H9 (cell line): Measurements from ENCODE around the gene LIMS1. TPM values are rescaled to one million over a fixed set of nuclear protein-coding genes. Genes with fewer than 3 reads are reported as not detected.

Experiments used
- DNase-seq: peaks from one replicate; pipeline ENCODE4 v3.0.0-alpha.2; 2017
- H2AFZ ChIP-seq: one replicate; pipeline ENCODE4 v1.6.1; 2013; ENCODE audit warnings: mild to moderate bottlenecking, low read length, control low read depth, moderate library complexity
- H2AK5ac ChIP-seq: 2 replicates; pipeline ENCODE4 v1.6.1; 2013; ENCODE audit warnings: low read length, control low read depth, mixed read lengths; ENCODE audit not compliant: insufficient read length
- H2BK120ac ChIP-seq: one replicate; pipeline ENCODE4 v1.6.1; 2013; ENCODE audit warnings: low read depth, mild to moderate bottlenecking, low read length, control low read depth, inconsistent platforms; ENCODE audit not compliant: poor library complexity, severe bottlenecking
- H2BK12ac ChIP-seq: 2 replicates; pipeline ENCODE4 v1.6.1; 2013; ENCODE audit warnings: low read length, control low read depth, mixed read lengths, low read depth; ENCODE audit not compliant: insufficient read length
- H2BK15ac ChIP-seq: 2 replicates; pipeline ENCODE4 v1.6.1; 2013; ENCODE audit warnings: low read depth, low read length, control low read depth
- H2BK20ac ChIP-seq: one replicate; pipeline ENCODE4 v1.6.1; 2013; ENCODE audit warnings: low read depth, mild to moderate bottlenecking, low read length, control low read depth, inconsistent platforms; ENCODE audit not compliant: poor library complexity, severe bottlenecking
- H2BK5ac ChIP-seq: 2 replicates; pipeline ENCODE4 v1.6.1; 2013; ENCODE audit warnings: low read length, control low read depth, mixed read lengths; ENCODE audit not compliant: insufficient read length
- H3K14ac ChIP-seq: 2 replicates; pipeline ENCODE4 v1.6.1; 2013; ENCODE audit warnings: low read length, control low read depth; ENCODE audit not compliant: insufficient read depth
- H3K18ac ChIP-seq: 2 replicates; pipeline ENCODE4 v1.6.1; 2013; ENCODE audit warnings: low read depth, mild to moderate bottlenecking, mixed read lengths, low read length, control low read depth; ENCODE audit not compliant: insufficient read length
- H3K23ac ChIP-seq: 2 replicates; pipeline ENCODE4 v1.6.1; 2013; ENCODE audit warnings: low read length, control low read depth, mixed read lengths, low read depth; ENCODE audit not compliant: insufficient read length
- H3K23me2 ChIP-seq: 2 replicates; pipeline ENCODE4 v1.6.1; 2013; ENCODE audit warnings: low read depth, mild to moderate bottlenecking, mixed read lengths, low read length, control low read depth; ENCODE audit not compliant: insufficient read length, poor library complexity, severe bottlenecking
- H3K27ac ChIP-seq: 2 replicates; pipeline ENCODE4 v1.5.1; 2013; ENCODE audit warnings: low read length, control low read depth, mixed read lengths, low read depth; ENCODE audit not compliant: insufficient read length
- H3K27me3 ChIP-seq: 2 replicates; pipeline ENCODE4 v1.6.1; 2013; ENCODE audit warnings: low read length, control low read depth, inconsistent platforms; ENCODE audit not compliant: insufficient read depth
- H3K4ac ChIP-seq: 2 replicates; pipeline ENCODE4 v1.6.1; 2013; ENCODE audit warnings: low read depth, mild to moderate bottlenecking, control low read depth, inconsistent platforms, low read length, moderate library complexity
- H3K4me1 ChIP-seq: 2 replicates; pipeline ENCODE4 v1.6.1; 2013; ENCODE audit warnings: low read length, control low read depth, inconsistent platforms; ENCODE audit not compliant: insufficient read depth
- H3K4me2 ChIP-seq: 2 replicates; pipeline ENCODE4 v1.6.1; 2013; ENCODE audit warnings: low read length, control low read depth, mixed read lengths; ENCODE audit not compliant: insufficient read length, insufficient read depth
- H3K56ac ChIP-seq: 2 replicates; pipeline ENCODE4 v1.6.1; 2013; ENCODE audit warnings: low read depth, mild to moderate bottlenecking, mixed read lengths, low read length, control low read depth; ENCODE audit not compliant: insufficient read length
- H3K79me1 ChIP-seq: 2 replicates; pipeline ENCODE4 v1.6.1; 2013; ENCODE audit warnings: low read depth, mild to moderate bottlenecking, moderate library complexity, low read length, control low read depth, inconsistent platforms; ENCODE audit not compliant: insufficient read depth, poor library complexity, severe bottlenecking
- H3K79me2 ChIP-seq: 2 replicates; pipeline ENCODE4 v1.6.1; 2013; ENCODE audit warnings: low read length, control low read depth, inconsistent platforms; ENCODE audit not compliant: insufficient read depth
- H3K9ac ChIP-seq: 2 replicates; pipeline ENCODE4 v1.6.1; 2013; ENCODE audit warnings: low read length, control low read depth, mixed read lengths; ENCODE audit not compliant: insufficient read length; ENCODE audit errors: extremely low read depth
- H3K9me3 ChIP-seq: one replicate; pipeline ENCODE4 v1.6.1; 2013; ENCODE audit warnings: low read depth, low read length, inconsistent platforms; ENCODE audit not compliant: control insufficient read depth
- H3T11ph ChIP-seq: one replicate; pipeline ENCODE4 v1.6.1; 2013; ENCODE audit warnings: mild to moderate bottlenecking, low read length, control low read depth, inconsistent platforms
- H4K20me1 ChIP-seq: one replicate; pipeline ENCODE4 v1.6.1; 2013; ENCODE audit not compliant: control insufficient read depth, insufficient read length, insufficient read depth
- H4K5ac ChIP-seq: 2 replicates; pipeline ENCODE4 v1.6.1; 2013; ENCODE audit warnings: low read depth, mild to moderate bottlenecking, mixed read lengths, low read length, control low read depth; ENCODE audit not compliant: insufficient read length
- H4K8ac ChIP-seq: replicated peaks from 2 replicates; pipeline ENCODE4 v1.6.1; 2013; ENCODE audit warnings: low read length, control low read depth, mixed read lengths, low read depth; ENCODE audit not compliant: insufficient read length
- H4K91ac ChIP-seq: 2 replicates; pipeline ENCODE4 v1.6.1; 2013; ENCODE audit warnings: low read depth, mild to moderate bottlenecking, moderate library complexity, mixed read lengths, low read length, control low read depth; ENCODE audit not compliant: insufficient read length
- H3K27ac Mint-ChIP-seq, 3 experiments: 2 replicates in 2 of 3; 3 replicates in 1 of 3; pipeline ENCODE4 v1.8.0; 2020 to 2021; ENCODE audit warnings: mixed read lengths in 3 of 3, mild to moderate bottlenecking in 1 of 3, moderate library complexity in 1 of 3
- H3K27me3 Mint-ChIP-seq: 2 replicates; pipeline ENCODE4 v1.8.0; 2021; ENCODE audit warnings: low read depth, mild to moderate bottlenecking, moderate library complexity, mixed read lengths
- H3K36me3 Mint-ChIP-seq, 3 experiments: 2 replicates in 2 of 3; 3 replicates in 1 of 3; pipeline ENCODE4 v1.8.0; 2020 to 2021; ENCODE audit warnings: low read depth in 3 of 3, mixed read lengths in 3 of 3; ENCODE audit not compliant: insufficient read depth in 1 of 3
- H3K4me1 Mint-ChIP-seq, 2 experiments: 2 replicates each; pipeline ENCODE4 v1.8.0; 2020; ENCODE audit warnings: mixed read lengths in 2 of 2
- H3K4me3 Mint-ChIP-seq, 2 experiments: 2 replicates in 1 of 2; 3 replicates in 1 of 2; pipeline ENCODE4 v1.8.0; 2020 to 2021; ENCODE audit warnings: mild to moderate bottlenecking in 2 of 2, mixed read lengths in 2 of 2, moderate library complexity in 1 of 2
- H3K9me3 Mint-ChIP-seq, 2 experiments: 2 replicates in 1 of 2; 3 replicates in 1 of 2; pipeline ENCODE4 v1.8.0; 2020; ENCODE audit warnings: mild to moderate bottlenecking in 2 of 2, mixed read lengths in 2 of 2, moderate library complexity in 1 of 2
- WGBS: extraction: QIAGEN DNeasy Blood & Tissue Kit; methylation state at CpG from one replicate; pipeline ENCODE4 v1.1.7; 2013; ENCODE audit warnings: missing lambda C conversion rate, low lambda C conversion rate, mixed read lengths; ENCODE audit not compliant: insufficient read length; ENCODE audit errors: extremely low coverage; 5-methylcytosine and 5-hydroxymethylcytosine counted together
- total RNA-seq: library from RNA; stranded (reverse); gene quantifications from 2 replicates; pipeline ENCODE4 v1.2.1, GENCODE V29; 2021
- TF ChIP-seq, protein P1 (sequence below): fragments of 200-600 bp; sonication (generic); conservative IDR thresholded peaks from 3 replicates; pipeline ENCODE4 v1.8.0; 2021; ENCODE audit warnings: antibody characterized with exemption, mild to moderate bottlenecking

The LIMS1 gene
- total RNA-seq, 1 experiment from 2014 or later, result 37.7 TPM

DNA sequence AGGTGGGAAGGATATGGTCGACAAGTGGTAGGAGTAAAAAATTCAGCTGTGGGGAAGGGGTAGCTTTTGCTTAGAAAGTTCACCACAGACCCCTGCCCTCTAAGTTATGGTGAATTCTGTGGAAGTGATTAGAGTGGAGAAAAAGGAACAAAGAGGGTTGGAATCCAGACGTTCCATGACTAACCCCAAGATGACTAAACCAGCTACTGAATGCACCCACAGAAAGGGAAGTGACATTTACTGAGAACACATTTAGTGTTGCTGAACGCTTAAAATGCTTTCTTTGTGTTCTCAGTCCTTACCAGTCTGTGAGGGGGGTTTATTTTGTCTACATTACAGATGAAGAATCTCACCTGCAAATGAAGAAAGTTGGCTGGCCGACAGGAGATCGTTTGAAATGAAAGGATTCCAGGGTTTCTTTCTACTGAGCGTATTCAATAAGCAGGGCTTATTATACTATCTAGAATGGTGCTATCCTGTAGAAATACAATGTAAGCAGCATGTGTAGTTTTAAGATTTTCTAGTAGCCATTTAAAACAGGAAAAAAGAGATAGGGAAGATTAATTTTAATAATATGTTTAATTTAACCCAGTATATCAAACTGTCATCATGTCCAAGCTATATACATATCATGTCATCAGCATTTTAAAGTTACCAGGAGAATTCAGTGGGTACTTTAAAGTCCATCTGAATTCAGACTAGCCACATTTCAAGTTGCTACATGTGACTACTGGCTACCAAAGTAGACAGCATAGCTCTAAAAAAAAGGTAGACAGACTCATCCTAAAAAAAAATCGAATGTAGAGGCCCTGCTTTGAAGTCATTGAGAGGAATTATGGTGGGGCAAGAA lies 60.1 kb downstream of the LIMS1 start:
- no peaks in the 10 kb centered on the region for H3K9me3 ChIP-seq
- H3K23ac ChIP-seq, result no peak overlapping the region
- no peaks in the 10 kb centered on the region for H3K23me2 ChIP-seq
- no peaks in the 10 kb centered on the region; a peak in 3 of 7 replicates for H3K36me3 Mint-ChIP-seq
- no peak overlapping the region for H2BK5ac ChIP-seq
- no peak overlapping the region for H3K18ac ChIP-seq
- no peak overlapping the region for H2BK20ac ChIP-seq
- H2BK12ac ChIP-seq, result no peak overlapping the region
- TF ChIP-seq, protein P1, sequence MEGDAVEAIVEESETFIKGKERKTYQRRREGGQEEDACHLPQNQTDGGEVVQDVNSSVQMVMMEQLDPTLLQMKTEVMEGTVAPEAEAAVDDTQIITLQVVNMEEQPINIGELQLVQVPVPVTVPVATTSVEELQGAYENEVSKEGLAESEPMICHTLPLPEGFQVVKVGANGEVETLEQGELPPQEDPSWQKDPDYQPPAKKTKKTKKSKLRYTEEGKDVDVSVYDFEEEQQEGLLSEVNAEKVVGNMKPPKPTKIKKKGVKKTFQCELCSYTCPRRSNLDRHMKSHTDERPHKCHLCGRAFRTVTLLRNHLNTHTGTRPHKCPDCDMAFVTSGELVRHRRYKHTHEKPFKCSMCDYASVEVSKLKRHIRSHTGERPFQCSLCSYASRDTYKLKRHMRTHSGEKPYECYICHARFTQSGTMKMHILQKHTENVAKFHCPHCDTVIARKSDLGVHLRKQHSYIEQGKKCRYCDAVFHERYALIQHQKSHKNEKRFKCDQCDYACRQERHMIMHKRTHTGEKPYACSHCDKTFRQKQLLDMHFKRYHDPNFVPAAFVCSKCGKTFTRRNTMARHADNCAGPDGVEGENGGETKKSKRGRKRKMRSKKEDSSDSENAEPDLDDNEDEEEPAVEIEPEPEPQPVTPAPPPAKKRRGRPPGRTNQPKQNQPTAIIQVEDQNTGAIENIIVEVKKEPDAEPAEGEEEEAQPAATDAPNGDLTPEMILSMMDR, result no peak
- no peaks in the 10 kb centered on the region for H3K79me1 ChIP-seq
- H2AK5ac ChIP-seq, result no peak overlapping the region
- no peaks in the 10 kb centered on the region for H4K20me1 ChIP-seq
- no peak overlapping the region for H3K27ac ChIP-seq
- no peak overlapping the region for H3K14ac ChIP-seq
- DNase-seq, result no peak
- H2BK120ac ChIP-seq, result no peak overlapping the region
- peak overlapping the region in 2 of 3 experiments; percentile 76 to 89; a peak in 5 of 7 replicates for H3K27ac Mint-ChIP-seq
- no peaks in the 10 kb centered on the region; the same call in 1 of the 2 replicates for H3K79me2 ChIP-seq
- WGBS, result no CpG with 5 or more reads among the region's 7 CpGs
- H3K4me3 Mint-ChIP-seq, result no peak overlapping the region
- no peak overlapping the region for H3K4me2 ChIP-seq
- H4K91ac ChIP-seq, result no peak overlapping the region
- H3T11ph ChIP-seq, result no peak overlapping the region
- no peak overlapping the region for H3K56ac ChIP-seq
- H2AFZ ChIP-seq, result no peak overlapping the region
- H3K4ac ChIP-seq, result no peak overlapping the region
- H3K4me1 Mint-ChIP-seq, result peaks cover 37 to 45% of the 10 kb centered on the region in 2 experiments
- H2BK15ac ChIP-seq, result no peak overlapping the region
- H3K27me3 ChIP-seq, result no peaks in the 10 kb centered on the region
- H3K27me3 Mint-ChIP-seq, result no peaks in the 10 kb centered on the region
- no peak overlapping the region for H4K8ac ChIP-seq
- H3K4me1 ChIP-seq, result peaks cover 6% of the 10 kb centered on the region; the same call in 1 of the 2 replicates
- H4K5ac ChIP-seq, result no peak overlapping the region
- H3K9ac ChIP-seq, result no peak overlapping the region
- H3K9me3 Mint-ChIP-seq, result no peaks in the 10 kb centered on the region; a peak in 1 of 5 replicates
